ENCODE results near the gene SEC63.

DNA sequence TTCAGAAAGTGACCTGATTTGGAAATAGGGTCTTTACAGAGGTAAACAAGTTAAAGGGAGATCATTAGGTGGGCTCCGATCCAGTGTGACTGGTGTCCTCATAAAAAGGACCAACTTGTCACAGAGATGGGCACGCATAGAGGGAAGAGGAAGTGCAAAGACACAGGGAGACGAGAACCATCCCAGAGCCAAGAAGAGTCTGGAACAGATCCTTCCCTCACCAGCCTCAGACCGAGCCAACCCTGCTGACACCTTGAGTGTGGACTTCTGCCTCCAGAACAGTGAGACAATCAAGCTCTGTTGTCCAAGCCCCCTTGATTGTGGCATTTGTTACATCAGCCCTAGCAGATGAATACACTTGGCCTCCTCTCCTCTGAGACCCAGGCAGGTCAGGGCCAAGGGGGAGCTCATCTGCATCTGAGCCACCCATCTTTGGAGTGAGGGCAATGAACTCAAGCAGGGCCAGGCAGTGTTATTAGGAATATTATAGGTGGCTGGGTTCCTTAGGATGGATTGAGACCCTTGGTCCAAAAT is 111.7 kb downstream of the SEC63 start:
- TF ChIP-seq TAF1 (IDR thresholded peaks at IDR 0.05; ENCODE audit: low read depth, low read length), result no peak
- no peak for TF ChIP-seq POLR2A (IDR thresholded peaks at IDR 0.05; ENCODE audit: low read depth, low read length)
- TF ChIP-seq POLR2AphosphoS5 (IDR thresholded peaks at IDR 0.05; ENCODE audit: low read depth, low read length), result no peak
- TF ChIP-seq POU2F2 (IDR thresholded peaks at IDR 0.05; ENCODE audit: low read depth, low read length), result no peak
